C4-2B (cell line): ENCODE data around the gene ADAM12.

Source experiments
- H3K27ac ChIP-seq: fragments of 450-650 bp; 2 replicates; pipeline ENCODE4 v1.5.1; 2017
- CTCF ChIP-seq: fragments of 450-650 bp; conservative IDR thresholded peaks from 2 replicates; pipeline ENCODE4 v1.5.1; 2017; ENCODE audit warnings: mild to moderate bottlenecking
- ZFX ChIP-seq: fragments of 450-650 bp; IDR thresholded peaks from 2 replicates; pipeline ENCODE4 v1.6.1; 2017

Gene ADAM12

GRCh38 chr10:126156012-126156411 is 232.3 kb downstream of the ADAM12 start:
- TF ChIP-seq ZFX = no peak
- TF ChIP-seq CTCF = no peak

GRCh38 chr10:126155528-126155927 is 232.7 kb downstream of the ADAM12 start:
- no peak overlapping the region for H3K27ac ChIP-seq
- TF ChIP-seq ZFX (no peak), CTCF (no peak)

More at GRCh38 chr10:126156012-126156411, 232.3 kb downstream of the ADAM12 start:
- no peak overlapping the region for H3K27ac ChIP-seq

- H3K27ac ChIP-seq = no peak overlapping the region
- TF ChIP-seq ZFX (no peak), CTCF (no peak)
Observed at GRCh38 chr10:126153711-126154628, 234.3 kb downstream of the ADAM12 start.

- no peak overlapping the region for H3K27ac ChIP-seq
- TF ChIP-seq ZFX = no peak
- no peak for TF ChIP-seq CTCF
Observed at GRCh38 chr10:126147866-126148587, 240.2 kb downstream of the ADAM12 start.

- H3K27ac ChIP-seq = no peak overlapping the region
- TF ChIP-seq ZFX (no peak), CTCF (no peak)
Observed at GRCh38 chr10:126146771-126147170, 241.5 kb downstream of the ADAM12 start.

GRCh38 chr10:126143117-126143516 is 245.2 kb downstream of the ADAM12 start:
- no peak overlapping the region for H3K27ac ChIP-seq
- TF ChIP-seq CTCF (no peak), ZFX (no peak)

- TF ChIP-seq ZFX = no peak
- no peak overlapping the region for H3K27ac ChIP-seq
Observed at GRCh38 chr10:126140746-126141273, 247.5 kb downstream of the ADAM12 start.
